ENCODE results near the gene MRPL28.
"Not testable (repeated sequence)": the region's sequence is repeated elsewhere in the genome, so short reads cannot be mapped to it uniquely, and the experiment has no call there.

Gene MRPL28

GRCh38 chr16:389352-389751 is 19.0 kb upstream of the MRPL28 start:
- DNase-seq: no peak

GRCh38 chr16:387761-388666 is 17.7 kb upstream of the MRPL28 start:
- not testable (repeated sequence) for DNase-seq

GRCh38 chr16:386641-387156 is 16.4 kb upstream of the MRPL28 start:
- no peak for DNase-seq

GRCh38 chr16:383326-384051 is 13.2 kb upstream of the MRPL28 start:
- peak; percentile 73 to 74 for DNase-seq

- peak; percentile 67 to 77 for DNase-seq
Observed at GRCh38 chr16:381789-382717, 11.7 kb upstream of the MRPL28 start, which contains the start of gene PGAP6. TSS of gene PGAP6 (minus strand) at chr16:381978. CDS start at chr16:381821, 157 bp downstream.

- peak in 1 of 2 experiments; percentile 54 for DNase-seq
Observed at GRCh38 chr16:381012-381788, 10.9 kb upstream of the MRPL28 start.

- DNase-seq: no peak
Observed at GRCh38 chr16:380762-381011, 10.3 kb upstream of the MRPL28 start.

- DNase-seq: no peak
Observed at GRCh38 chr16:379961-380761, 9.8 kb upstream of the MRPL28 start.

GRCh38 chr16:379183-379960 is 9.0 kb upstream of the MRPL28 start:
- DNase-seq: no peak

- DNase-seq: no peak
Observed at GRCh38 chr16:378821-379182, 8.5 kb upstream of the MRPL28 start.

GRCh38 chr16:378113-378820 is 7.9 kb upstream of the MRPL28 start:
- DNase-seq: not testable (repeated sequence)

GRCh38 chr16:377419-377951 is 7.1 kb upstream of the MRPL28 start:
- no peak for DNase-seq

- DNase-seq: no peak
Observed at GRCh38 chr16:376817-377418, 6.6 kb upstream of the MRPL28 start.

GRCh38 chr16:375927-376816 is 5.8 kb upstream of the MRPL28 start:
- DNase-seq: no peak

- no peak for DNase-seq
Observed at GRCh38 chr16:375212-375611, 4.9 kb upstream of the MRPL28 start.

GRCh38 chr16:374616-374926 is 4.2 kb upstream of the MRPL28 start:
- DNase-seq: no peak

GRCh38 chr16:373848-374615 is 3.7 kb upstream of the MRPL28 start:
- no peak for DNase-seq

All from activated T-cell treated with anti-CD3 and anti-CD28 coated beads, Interleukin-2, amount 50 U/mL, for 48 hours (primary cell).